GM10248 (cell line): ENCODE results near the gene CDKN1A.

Experiments
- CTCF ChIA-PET: fragments of 300-600 bp; sonication (Branson Sonifier 250); formaldehyde crosslinking; extraction: SDS; loops from one replicate; lab custom pipeline; 2021; ENCODE audit warnings: antibody characterized with exemption; lab: Yijun Ruan, JAX
- POLR2A ChIA-PET: fragments of 350-650 bp; sonication (Branson Sonifier 250); formaldehyde crosslinking; extraction: SDS; loops from one replicate; lab custom pipeline; 2020; ENCODE audit warnings: antibody characterized with exemption; lab: Yijun Ruan, JAX
- DNase-seq: peaks from one replicate; pipeline ENCODE4 v3.0.0; 2012; ENCODE audit errors: extremely low spot score
- TF ChIP-seq, protein P1 (sequence below): IDR thresholded peaks from 2 replicates; pipeline ENCODE4 v1.5.1; 2012; ENCODE audit warnings: mild to moderate bottlenecking, low read depth; ENCODE audit errors: extremely low read depth, missing control alignments, control extremely low read depth

The CDKN1A gene

GRCh38 chr6:36659271-36659670, 19.2 kb upstream of the CDKN1A start:
- DNase-seq, result no peak
- ChIA-PET POLR2A (interaction anchor here (0.7 kb wide), 1 partner anchor 171 kb away, joined by 3 read pairs; no protein-coding TSS in a partner anchor), CTCF (interaction anchor here (1.8 to 2.2 kb wide), 4 partner anchors 9 to 44 kb away, joined by 5 to 8 read pairs (median 6); no protein-coding TSS in a partner anchor)
- TF ChIP-seq, protein P1, sequence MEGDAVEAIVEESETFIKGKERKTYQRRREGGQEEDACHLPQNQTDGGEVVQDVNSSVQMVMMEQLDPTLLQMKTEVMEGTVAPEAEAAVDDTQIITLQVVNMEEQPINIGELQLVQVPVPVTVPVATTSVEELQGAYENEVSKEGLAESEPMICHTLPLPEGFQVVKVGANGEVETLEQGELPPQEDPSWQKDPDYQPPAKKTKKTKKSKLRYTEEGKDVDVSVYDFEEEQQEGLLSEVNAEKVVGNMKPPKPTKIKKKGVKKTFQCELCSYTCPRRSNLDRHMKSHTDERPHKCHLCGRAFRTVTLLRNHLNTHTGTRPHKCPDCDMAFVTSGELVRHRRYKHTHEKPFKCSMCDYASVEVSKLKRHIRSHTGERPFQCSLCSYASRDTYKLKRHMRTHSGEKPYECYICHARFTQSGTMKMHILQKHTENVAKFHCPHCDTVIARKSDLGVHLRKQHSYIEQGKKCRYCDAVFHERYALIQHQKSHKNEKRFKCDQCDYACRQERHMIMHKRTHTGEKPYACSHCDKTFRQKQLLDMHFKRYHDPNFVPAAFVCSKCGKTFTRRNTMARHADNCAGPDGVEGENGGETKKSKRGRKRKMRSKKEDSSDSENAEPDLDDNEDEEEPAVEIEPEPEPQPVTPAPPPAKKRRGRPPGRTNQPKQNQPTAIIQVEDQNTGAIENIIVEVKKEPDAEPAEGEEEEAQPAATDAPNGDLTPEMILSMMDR, result no peak

GRCh38 chr6:36660771-36661471, 17.6 kb upstream of the CDKN1A start:
- POLR2A ChIA-PET, result interaction anchor here (1.2 kb wide), 1 partner anchor 18 kb away, joined by 6 read pairs; the partner anchor contains the start of gene CDKN1A
- DNase-seq, result no peak
- TF ChIP-seq, protein P1, result no peak
- CTCF ChIA-PET, result interaction anchor here (1.2 to 2.2 kb wide), 4 partner anchors 10 to 37 kb away, joined by 3 to 8 read pairs (median 6); no protein-coding TSS in a partner anchor

DNA sequence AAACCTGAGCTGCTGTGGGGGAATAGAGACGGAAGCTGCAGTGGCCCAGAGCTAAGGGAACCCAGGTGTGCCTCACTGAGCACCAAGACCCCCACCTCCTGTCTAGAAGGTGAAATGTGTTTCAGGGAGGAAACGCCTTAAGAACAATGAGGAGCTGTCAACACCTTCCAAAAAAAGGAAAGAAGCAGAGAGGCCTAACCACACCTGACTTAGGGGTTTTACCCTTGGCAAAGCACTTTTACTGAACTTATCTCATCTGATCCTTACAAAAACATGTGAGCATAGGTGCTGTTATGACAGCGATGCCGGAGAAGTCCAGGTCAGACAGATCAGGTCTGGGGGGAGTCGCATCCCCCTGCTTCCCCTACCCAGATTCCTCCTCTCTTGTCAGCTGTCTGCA, 16.1 kb upstream of the CDKN1A start:
- TF ChIP-seq, protein P1, result no peak
- no peak for DNase-seq
- ChIA-PET POLR2A (interaction anchor here (2.4 to 4.1 kb wide), 2 partner anchors 16 to 18 kb away, joined by 8 to 20 read pairs; partner anchors contain the start of gene CDKN1A), CTCF (interaction anchor here (1.1 to 8.8 kb wide), 6 partner anchors 9 to 120 kb away, joined by 3 to 104 read pairs (median 5); partner anchors contain the start of gene CDKN1A)

DNA sequence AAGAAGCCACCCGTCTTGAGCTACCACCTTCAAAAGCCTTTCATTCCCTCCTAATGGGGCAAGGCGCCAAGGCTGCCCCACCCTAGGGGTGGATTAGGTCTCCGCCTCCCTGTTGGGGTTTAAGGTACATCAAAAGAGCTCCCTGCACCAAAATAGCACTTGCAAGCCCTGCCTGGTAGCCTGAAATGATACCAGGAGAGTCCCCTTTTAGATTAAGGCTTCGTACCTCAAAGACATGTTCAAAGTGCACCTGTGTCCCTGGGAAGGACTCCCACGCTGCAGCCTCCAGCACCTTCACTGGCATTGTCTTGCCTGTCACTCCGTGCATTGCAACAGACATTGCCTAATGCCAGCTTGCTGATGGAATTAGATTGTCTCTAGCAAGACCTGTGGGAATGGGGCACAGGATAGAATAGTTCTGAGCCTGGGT, 15.7 kb upstream of the CDKN1A start:
- ChIA-PET CTCF (interaction anchor here (1.0 to 8.8 kb wide), 8 partner anchors 9 to 120 kb away, joined by 3 to 104 read pairs (median 4); partner anchors contain the start of gene CDKN1A), POLR2A (interaction anchor here (0.6 to 4.1 kb wide), 3 partner anchors 16 to 28 kb away, joined by 3 to 20 read pairs (median 8); partner anchors contain the start of gene CDKN1A)
- no peak for DNase-seq
- TF ChIP-seq, protein P1, result no peak

- POLR2A ChIA-PET, result interaction anchor here (0.6 to 4.1 kb wide), 4 partner anchors 12 to 29 kb away, joined by 3 to 20 read pairs (median 6); partner anchors contain the start of gene CDKN1A
- TF ChIP-seq, protein P1, result no peak
- CTCF ChIA-PET, result interaction anchor here (1.0 to 8.8 kb wide), 8 partner anchors 8 to 101 kb away, joined by 3 to 104 read pairs (median 6); partner anchors contain the start of gene CDKN1A
- DNase-seq, result no peak
Observed at GRCh38 chr6:36663504-36664446, 14.7 kb upstream of the CDKN1A start.
